Esophagus muscularis mucosa (tissue), 3 donors: Measurements from ENCODE around the gene TMEM50A.
"Not testable (repeated sequence)": the region's sequence is repeated elsewhere in the genome, so short reads cannot be mapped to it uniquely, and the experiment has no call there.

ENCODE experiments used
- CTCF ChIP-seq, 3 experiments: fragments of 200-600 bp in 2 of 3; fragments of 450-650 bp in 1 of 3; sonication (generic) in 2 of 3; IDR thresholded peaks; one replicate each; pipeline ENCODE4 v1.5.1; 2017 to 2019; ENCODE audit warnings: antibody characterized with exemption in 3 of 3, mild to moderate bottlenecking in 2 of 3, moderate library complexity in 1 of 3
- POLR2A ChIP-seq: fragments of 450-650 bp; IDR thresholded peaks from one replicate; pipeline ENCODE4 v1.6.1; 2017; ENCODE audit warnings: antibody characterized with exemption, moderate library complexity, mild to moderate bottlenecking, low read depth

DNA sequence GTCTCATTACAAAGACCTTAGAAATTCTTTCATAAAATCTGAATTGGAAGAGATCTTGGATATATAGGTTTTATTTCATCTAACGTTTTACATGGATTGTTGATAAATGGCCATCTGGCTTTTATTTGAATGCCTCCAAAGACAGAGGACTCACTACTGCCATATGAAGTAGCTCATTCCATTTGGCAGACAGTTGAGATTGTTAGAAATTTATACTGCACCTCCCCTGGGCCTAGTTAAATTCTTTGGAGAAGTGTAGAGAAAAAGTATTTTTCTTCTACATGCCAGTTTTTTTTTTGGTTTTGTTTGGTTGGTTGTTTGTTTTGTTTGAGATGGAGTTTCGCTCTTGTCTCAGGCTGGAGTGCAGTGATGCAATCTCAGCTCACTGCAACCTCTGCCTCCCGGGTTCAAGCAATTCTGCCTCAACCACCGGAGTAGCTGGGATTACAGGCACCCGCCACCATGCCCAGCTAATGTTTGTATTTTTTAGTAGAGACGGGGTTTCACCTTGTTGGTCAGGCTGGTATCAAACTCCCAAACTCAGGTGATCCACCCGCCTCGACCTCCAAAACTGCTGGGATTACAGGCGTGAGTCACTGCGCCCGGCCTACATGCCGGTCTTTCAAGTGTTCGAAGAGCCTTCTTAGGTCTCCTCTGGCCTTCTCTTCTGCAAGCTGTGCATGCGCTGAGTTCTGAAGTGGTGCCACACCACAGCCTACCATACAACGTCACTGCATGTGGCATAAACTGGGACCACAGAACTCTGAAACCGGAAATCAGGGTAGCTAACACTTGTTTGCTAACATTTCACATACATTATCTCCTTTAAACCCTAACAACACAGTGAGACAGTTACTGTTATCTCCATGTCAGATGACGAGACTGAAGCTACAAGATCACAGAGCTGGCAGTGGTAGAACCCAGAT, 24.8 kb downstream of the TMEM50A start:
- not testable (repeated sequence) for TF ChIP-seq CTCF (IDR thresholded peaks at IDR 0.05); POLR2A
